Body of pancreas (tissue), 4 donors: ENCODE measurements around the gene SSTR3. TPM values are rescaled to one million over a fixed set of nuclear protein-coding genes. Genes with fewer than 3 reads are reported as not detected.

Source experiments
- ATAC-seq: fragments of 150-250 bp; one replicate; pipeline ENCODE4 v1.9.1; 2016
- DNase-seq, 4 donors: peaks; one replicate each; pipeline ENCODE4 v3.0.0-alpha.2; 2019
- H3K27ac ChIP-seq, 4 donors: fragments of 200-600 bp; sonication (generic); 1 replicate in 3 of 4; 2 replicates in 1 of 4; pipeline versions ENCODE4 v1.5.1 to v1.6.1; 2016 to 2019; ENCODE audit warnings: mild to moderate bottlenecking in 1 of 4, mixed read lengths in 1 of 4, moderate library complexity in 1 of 4
- H3K27me3 ChIP-seq, 2 donors: fragments of 200-600 bp; sonication (generic); one replicate each; pipeline ENCODE4 v1.6.0; 2016; ENCODE audit warnings: mild to moderate bottlenecking in 1 of 2
- H3K36me3 ChIP-seq, 2 donors: fragments of 200-600 bp; sonication (generic); replicated peaks in 1 of 2; 2 replicates each; pipeline ENCODE4 v1.5.1; 2016; ENCODE audit warnings: low read depth in 2 of 2; ENCODE audit not compliant: insufficient read depth in 1 of 2
- H3K4me1 ChIP-seq: fragments of 200-600 bp; sonication (generic); one replicate; pipeline ENCODE4 v1.6.0; 2016
- H3K4me3 ChIP-seq, 2 donors: fragments of 200-600 bp; sonication (generic); 1 replicate in 1 of 2; 2 replicates in 1 of 2; pipeline ENCODE4 v1.5.1; 2016 to 2019
- H3K9me3 ChIP-seq, 3 donors: fragments of 200-600 bp; sonication (generic); 1 replicate in 2 of 3; 2 replicates in 1 of 3; pipeline ENCODE4 v1.5.1; 2016
- POLR2A ChIP-seq, 3 donors: fragments of 450-650 bp; IDR thresholded peaks; one replicate each; pipeline ENCODE4 v1.6.1; 2016; ENCODE audit warnings: antibody characterized with exemption in 3 of 3, mild to moderate bottlenecking in 2 of 3
- WGBS, 2 donors: methylation state at CpG; one replicate each; pipeline ENCODE4 v1.1.5; 2017; 5-methylcytosine and 5-hydroxymethylcytosine counted together
- intact Hi-C: fragments of 100-400 bp; cut with DNase I; formaldehyde crosslinking; loops from one replicate; pipeline ENCODE4 v1.15.1; 2023
- total RNA-seq, 2 donors: library from RNA; depleted of rRNA; stranded (reverse); fragments of >200 nt; gene quantifications; one replicate each; pipeline ENCODE4 v1.1.0, GENCODE V29; 2016
- TF ChIP-seq, protein P1 (sequence below), 7 experiments: fragments of 450-650 bp in 4 of 7; fragments of 200-600 bp in 3 of 7; sonication (generic) in 3 of 7; IDR thresholded peaks; one replicate each; pipeline ENCODE4 v1.5.1; 2016 to 2019; ENCODE audit warnings: antibody characterized with exemption in 7 of 7

The SSTR3 gene
- total RNA-seq, 2 donors from 2014 or later = 1.3 to 4.2 TPM

GRCh38 chr22:37164505-37164887, 47.8 kb downstream of the SSTR3 start:
- Histone ChIP-seq H3K36me3 (no peaks in the 10 kb centered on the region), H3K27ac (no peak overlapping the region), H3K9me3 (peaks cover 0 to 7% (median 0%) of the 10 kb centered on the region in 3 donors), H3K4me1 (peaks cover 3% of the 10 kb centered on the region), H3K4me3 (no peak overlapping the region), H3K27me3 (no peaks in the 10 kb centered on the region)
- ATAC-seq (no peak), DNase-seq (no peak)
- 54 to 88% methylated on average over 2 to 5 of the region's 5 CpGs for WGBS, 2 donors
- TF ChIP-seq, protein P1, sequence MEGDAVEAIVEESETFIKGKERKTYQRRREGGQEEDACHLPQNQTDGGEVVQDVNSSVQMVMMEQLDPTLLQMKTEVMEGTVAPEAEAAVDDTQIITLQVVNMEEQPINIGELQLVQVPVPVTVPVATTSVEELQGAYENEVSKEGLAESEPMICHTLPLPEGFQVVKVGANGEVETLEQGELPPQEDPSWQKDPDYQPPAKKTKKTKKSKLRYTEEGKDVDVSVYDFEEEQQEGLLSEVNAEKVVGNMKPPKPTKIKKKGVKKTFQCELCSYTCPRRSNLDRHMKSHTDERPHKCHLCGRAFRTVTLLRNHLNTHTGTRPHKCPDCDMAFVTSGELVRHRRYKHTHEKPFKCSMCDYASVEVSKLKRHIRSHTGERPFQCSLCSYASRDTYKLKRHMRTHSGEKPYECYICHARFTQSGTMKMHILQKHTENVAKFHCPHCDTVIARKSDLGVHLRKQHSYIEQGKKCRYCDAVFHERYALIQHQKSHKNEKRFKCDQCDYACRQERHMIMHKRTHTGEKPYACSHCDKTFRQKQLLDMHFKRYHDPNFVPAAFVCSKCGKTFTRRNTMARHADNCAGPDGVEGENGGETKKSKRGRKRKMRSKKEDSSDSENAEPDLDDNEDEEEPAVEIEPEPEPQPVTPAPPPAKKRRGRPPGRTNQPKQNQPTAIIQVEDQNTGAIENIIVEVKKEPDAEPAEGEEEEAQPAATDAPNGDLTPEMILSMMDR (IDR thresholded peaks at IDR 0.05) = no peak
- intact Hi-C loops = loop anchor here (5.0 kb wide), 1 partner anchor 38 kb away; no protein-coding TSS in a partner anchor

GRCh38 chr22:37163575-37164504, 48.4 kb downstream of the SSTR3 start:
- TF ChIP-seq POLR2A (IDR thresholded peaks at IDR 0.05) = no peak
- TF ChIP-seq, protein P1 (IDR thresholded peaks at IDR 0.05) = no peak
- intact Hi-C loops = loop anchor here (5.0 kb wide), 1 partner anchor 38 kb away; no protein-coding TSS in a partner anchor
- Histone ChIP-seq H3K9me3 (peaks cover 0 to 7% (median 0%) of the 10 kb centered on the region in 3 donors), H3K36me3 (no peaks in the 10 kb centered on the region), H3K4me1 (peaks cover 3% of the 10 kb centered on the region), H3K27ac (no peak overlapping the region), H3K27me3 (no peaks in the 10 kb centered on the region), H3K4me3 (no peak overlapping the region)
- 68 to 75% methylated on average over 13 to 22 of the region's 22 CpGs for WGBS, 2 donors
- DNase-seq (no peak), ATAC-seq (no peak)

- intact Hi-C loops = loop anchor here (5.0 kb wide), 1 partner anchor 39 kb away; no protein-coding TSS in a partner anchor
- Histone ChIP-seq H3K4me3 (no peak overlapping the region), H3K27me3 (no peaks in the 10 kb centered on the region), H3K9me3 (peaks cover 0 to 7% (median 0%) of the 10 kb centered on the region in 3 donors), H3K27ac (no peak overlapping the region), H3K36me3 (no peaks in the 10 kb centered on the region), H3K4me1 (peaks cover 3% of the 10 kb centered on the region)
- no peak for ATAC-seq
- DNase-seq = no peak
- TF ChIP-seq POLR2A (IDR thresholded peaks at IDR 0.05) = no peak
- TF ChIP-seq, protein P1 (IDR thresholded peaks at IDR 0.05) = no peak
- WGBS, 2 donors = 74 to 76% methylated on average over 3 to 5 of the region's 5 CpGs
These were observed 49.2 kb downstream of the SSTR3 start for GRCh38 chr22:37163096-37163489.

GRCh38 chr22:37162221-37163095, 49.8 kb downstream of the SSTR3 start:
- WGBS, 2 donors = 62 to 74% methylated on average over 7 to 11 of the region's 11 CpGs
- Histone ChIP-seq H3K4me3 (no peak overlapping the region), H3K36me3 (no peaks in the 10 kb centered on the region), H3K27ac (no peak overlapping the region), H3K4me1 (peaks cover 3% of the 10 kb centered on the region), H3K27me3 (no peaks in the 10 kb centered on the region), H3K9me3 (peaks cover 0 to 7% (median 0%) of the 10 kb centered on the region in 3 donors)
- intact Hi-C loops = loop anchor here (5.0 kb wide), 1 partner anchor 40 kb away; no protein-coding TSS in a partner anchor
- TF ChIP-seq, protein P1 (IDR thresholded peaks at IDR 0.05) = no peak
- ATAC-seq (no peak), DNase-seq (no peak)
